Measurements from ENCODE around the gene PEX11A.

DNA sequence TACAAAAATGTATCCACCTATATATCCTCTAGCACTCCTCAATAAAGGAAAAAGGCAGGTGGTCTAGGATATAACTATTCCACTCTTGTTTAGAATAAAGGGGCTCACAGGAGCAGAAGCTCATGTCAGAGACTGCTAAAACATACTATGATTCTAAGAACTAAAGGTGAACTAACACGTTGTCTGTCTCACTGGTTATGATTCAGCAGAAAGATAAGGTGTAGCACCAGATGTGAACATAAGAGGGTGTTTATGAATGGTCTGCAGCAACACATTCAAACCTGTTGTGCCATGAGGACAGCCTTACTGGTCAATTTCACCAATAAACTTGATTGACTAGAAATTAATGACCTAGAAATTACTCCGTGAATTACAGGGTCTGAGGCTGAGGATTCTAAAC lies 4.6 kb downstream of the PEX11A start:
- TF ChIP-seq POLR2A (IDR thresholded peaks at IDR 0.05), result no peak
- TF ChIP-seq, protein P1, sequence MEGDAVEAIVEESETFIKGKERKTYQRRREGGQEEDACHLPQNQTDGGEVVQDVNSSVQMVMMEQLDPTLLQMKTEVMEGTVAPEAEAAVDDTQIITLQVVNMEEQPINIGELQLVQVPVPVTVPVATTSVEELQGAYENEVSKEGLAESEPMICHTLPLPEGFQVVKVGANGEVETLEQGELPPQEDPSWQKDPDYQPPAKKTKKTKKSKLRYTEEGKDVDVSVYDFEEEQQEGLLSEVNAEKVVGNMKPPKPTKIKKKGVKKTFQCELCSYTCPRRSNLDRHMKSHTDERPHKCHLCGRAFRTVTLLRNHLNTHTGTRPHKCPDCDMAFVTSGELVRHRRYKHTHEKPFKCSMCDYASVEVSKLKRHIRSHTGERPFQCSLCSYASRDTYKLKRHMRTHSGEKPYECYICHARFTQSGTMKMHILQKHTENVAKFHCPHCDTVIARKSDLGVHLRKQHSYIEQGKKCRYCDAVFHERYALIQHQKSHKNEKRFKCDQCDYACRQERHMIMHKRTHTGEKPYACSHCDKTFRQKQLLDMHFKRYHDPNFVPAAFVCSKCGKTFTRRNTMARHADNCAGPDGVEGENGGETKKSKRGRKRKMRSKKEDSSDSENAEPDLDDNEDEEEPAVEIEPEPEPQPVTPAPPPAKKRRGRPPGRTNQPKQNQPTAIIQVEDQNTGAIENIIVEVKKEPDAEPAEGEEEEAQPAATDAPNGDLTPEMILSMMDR (IDR thresholded peaks at IDR 0.05), result no peak

Data from lower leg skin (tissue), 3 donors.